GM12892 (cell line): ENCODE results near the gene RBM19.

ENCODE experiments used
- POLR2A ChIP-seq: IDR thresholded peaks from 2 replicates; pipeline ENCODE4 v1.6.1; 2011; ENCODE audit warnings: low read depth, low read length, control low read depth
- TAF1 ChIP-seq: IDR thresholded peaks from 2 replicates; pipeline ENCODE4 v1.6.1; 2011; ENCODE audit warnings: low read depth, mild to moderate bottlenecking, control low read depth, low read length, borderline replicate concordance

DNA sequence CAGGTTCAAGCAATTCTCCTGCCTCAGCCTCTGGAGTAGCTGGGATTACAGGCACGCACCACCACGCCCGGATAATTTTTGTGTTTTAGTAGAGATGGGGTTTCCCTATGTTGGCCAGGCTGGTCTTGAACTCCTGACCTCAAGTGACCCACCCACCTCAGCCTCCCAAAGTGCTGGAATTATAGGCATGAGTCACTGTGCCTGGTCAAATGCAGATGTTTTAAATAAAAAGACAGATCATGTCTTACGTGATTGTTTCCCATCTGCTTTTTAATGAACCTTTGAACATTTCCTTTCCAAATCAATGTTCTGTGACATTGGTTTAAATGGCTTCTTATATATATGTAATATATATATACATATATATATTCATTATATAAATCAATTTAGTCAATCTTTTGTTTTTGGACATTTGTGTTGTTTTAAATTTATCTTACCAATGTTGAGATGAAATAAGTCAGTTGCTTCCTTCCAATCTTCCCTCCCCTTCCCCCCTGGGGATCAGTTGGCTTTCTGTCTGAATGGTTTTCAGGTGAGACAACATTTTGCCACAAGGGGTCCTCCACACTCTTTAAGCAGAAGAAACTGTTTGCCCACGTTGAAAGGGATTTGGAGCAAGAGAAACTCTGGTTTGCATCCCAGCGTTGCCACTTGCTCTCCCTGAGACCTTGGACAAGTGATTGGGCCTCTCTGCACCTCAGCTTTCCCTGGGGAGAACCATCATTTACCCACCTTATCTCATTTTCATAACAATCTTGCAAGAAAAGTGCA is 47.6 kb upstream of the RBM19 start:
- TF ChIP-seq POLR2A (no peak), TAF1 (no peak)
